GM23248 (cell line): Measurements from ENCODE around the gene MNAT1. TPM values are rescaled to one million over a fixed set of nuclear protein-coding genes. Genes with fewer than 3 reads are reported as not detected.

Experiments
- DNase-seq: peaks from one replicate; pipeline ENCODE4 v3.0.0-alpha.2; 2015
- H2AFZ ChIP-seq: fragments of 200-600 bp; sonication (generic); 2 replicates; pipeline ENCODE4 v1.6.1; 2016; ENCODE audit warnings: antibody characterized with exemption
- H3F3A ChIP-seq: fragments of 200-600 bp; sonication (generic); 2 replicates; pipeline ENCODE4 v1.6.1; 2016; ENCODE audit warnings: mild to moderate bottlenecking, antibody characterized with exemption, mixed run types; ENCODE audit not compliant: insufficient read depth
- H3K27ac ChIP-seq: fragments of 200-600 bp; sonication (generic); 2 replicates; pipeline ENCODE4 v1.5.1; 2016; ENCODE audit warnings: mild to moderate bottlenecking
- H3K27me3 ChIP-seq: fragments of 200-600 bp; sonication (generic); replicated peaks from 2 replicates; pipeline ENCODE4 v1.6.1; 2016; ENCODE audit warnings: mild to moderate bottlenecking; ENCODE audit not compliant: insufficient read depth
- H3K36me3 ChIP-seq: fragments of 200-600 bp; sonication (generic); 2 replicates; pipeline ENCODE4 v1.6.1; 2016; ENCODE audit warnings: low read depth, mild to moderate bottlenecking
- H3K4me1 ChIP-seq: fragments of 200-600 bp; sonication (generic); 2 replicates; pipeline ENCODE4 v1.6.1; 2016; ENCODE audit warnings: mild to moderate bottlenecking; ENCODE audit not compliant: insufficient read depth
- H3K4me2 ChIP-seq: fragments of 200-600 bp; sonication (generic); one replicate; pipeline ENCODE4 v1.6.1; 2016; ENCODE audit warnings: mild to moderate bottlenecking; ENCODE audit not compliant: unreplicated experiment
- H3K4me3 ChIP-seq: fragments of 200-600 bp; sonication (generic); 2 replicates; pipeline ENCODE4 v1.5.1; 2016; ENCODE audit warnings: mild to moderate bottlenecking
- H3K79me2 ChIP-seq: fragments of 200-600 bp; sonication (generic); 2 replicates; pipeline ENCODE4 v1.6.1; 2016; ENCODE audit warnings: mild to moderate bottlenecking; ENCODE audit not compliant: insufficient read depth
- H3K9ac ChIP-seq: fragments of 200-600 bp; sonication (generic); 2 replicates; pipeline ENCODE4 v1.6.1; 2016; ENCODE audit warnings: mild to moderate bottlenecking
- H3K9me2 ChIP-seq: fragments of 200-600 bp; sonication (generic); 2 replicates; pipeline ENCODE4 v1.6.1; 2016; ENCODE audit warnings: mixed run types, mild to moderate bottlenecking, moderate library complexity; ENCODE audit not compliant: insufficient read depth
- H3K9me3 ChIP-seq: fragments of 200-600 bp; sonication (generic); one replicate; pipeline ENCODE4 v1.6.1; 2017; ENCODE audit warnings: low read depth
- H4K20me1 ChIP-seq: fragments of 200-600 bp; sonication (generic); 2 replicates; pipeline ENCODE4 v1.6.0; 2016; ENCODE audit not compliant: insufficient read depth
- EZH2 ChIP-seq: fragments of 200-600 bp; sonication (generic); IDR thresholded peaks from 2 replicates; pipeline ENCODE4 v1.6.1; 2018; ENCODE audit warnings: antibody characterized with exemption, mild to moderate bottlenecking; ENCODE audit not compliant: insufficient read depth, poor library complexity, severe bottlenecking
- EZH2phosphoT487 ChIP-seq: fragments of 200-600 bp; sonication (generic); IDR thresholded peaks from 2 replicates; pipeline ENCODE4 v1.6.1; 2018; ENCODE audit warnings: antibody characterized with exemption, moderate library complexity, mild to moderate bottlenecking, low read depth; ENCODE audit not compliant: insufficient read depth
- WGBS, 2 experiments: methylation state at CpG; one replicate each; pipeline ENCODE4 v1.1.6; 2015 to 2017; ENCODE audit warnings: low lambda C conversion rate in 2 of 2, low coverage in 1 of 2; ENCODE audit errors: missing lambda C conversion rate in 2 of 2; 5-methylcytosine and 5-hydroxymethylcytosine counted together
- in situ Hi-C: fragments of 300-500 bp; cut with MboI; formaldehyde crosslinking; loops from 2 replicates; pipeline ENCODE4 v1.15.0; 2020
- polyA plus RNA-seq: library from polyadenylated mRNA; unstranded; fragments of >200 nt; fragmentation: Nextera tagmentation; extraction: Ambion mirVana; gene quantifications from 2 replicates; pipeline ENCODE4 v1.2.1, GENCODE V29; 2016
- total RNA-seq: library from RNA; depleted of rRNA; stranded (reverse); fragments of >200 nt; shearing (Covaris generic); gene quantifications from 2 replicates; pipeline ENCODE4 v1.2.3, GENCODE V29; 2014

The MNAT1 gene
- total and polyA plus RNA-seq, 2 experiments from 2014 or later = 39.9 to 53.8 TPM

DNA sequence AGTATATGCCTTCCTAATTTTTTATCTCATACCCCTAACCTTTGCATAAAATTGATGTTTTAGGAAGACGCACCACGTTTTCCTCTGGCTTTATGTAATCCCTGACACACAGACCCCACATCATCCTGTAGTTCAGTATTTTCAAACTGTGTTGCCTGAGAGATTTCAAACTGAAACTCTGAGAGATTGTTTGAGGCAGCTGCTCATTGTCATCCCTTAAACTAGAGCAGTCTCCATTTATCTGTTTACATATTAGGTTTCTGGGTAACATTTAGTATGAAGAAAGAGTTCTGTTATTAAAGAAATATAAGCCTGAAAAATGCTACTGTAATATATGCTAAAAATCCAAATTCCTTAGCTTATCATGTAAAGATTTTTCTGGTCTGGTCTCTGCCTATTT lies 24.3 kb downstream of the MNAT1 start:
- no peaks in the 10 kb centered on the region for H3K9me3 ChIP-seq
- H3K27me3 ChIP-seq = no peaks in the 10 kb centered on the region
- WGBS, 2 experiments = 95 to 98% methylated on average over 2 of the region's 2 CpGs
- peaks cover 90% of the 10 kb centered on the region for H3K79me2 ChIP-seq
- no peaks in the 10 kb centered on the region for H3K36me3 ChIP-seq
- no peaks in the 10 kb centered on the region for H4K20me1 ChIP-seq
- peak overlapping the region; percentile 21 for H3K4me2 ChIP-seq
- no peak overlapping the region for H2AFZ ChIP-seq
- H3K4me3 ChIP-seq = no peak overlapping the region
- peaks cover 50% of the 10 kb centered on the region for H3K4me1 ChIP-seq
- in situ Hi-C loops = no loop called here
- H3K9ac ChIP-seq = no peak overlapping the region
- no peaks in the 10 kb centered on the region for H3K9me2 ChIP-seq
- TF ChIP-seq EZH2phosphoT487 (no peak), EZH2 (no peak)
- peaks cover 29% of the 10 kb centered on the region for H3F3A ChIP-seq
- no peak for DNase-seq
- H3K27ac ChIP-seq = peak overlapping the region; percentile 84; the same call in 1 of the 2 replicates

DNA sequence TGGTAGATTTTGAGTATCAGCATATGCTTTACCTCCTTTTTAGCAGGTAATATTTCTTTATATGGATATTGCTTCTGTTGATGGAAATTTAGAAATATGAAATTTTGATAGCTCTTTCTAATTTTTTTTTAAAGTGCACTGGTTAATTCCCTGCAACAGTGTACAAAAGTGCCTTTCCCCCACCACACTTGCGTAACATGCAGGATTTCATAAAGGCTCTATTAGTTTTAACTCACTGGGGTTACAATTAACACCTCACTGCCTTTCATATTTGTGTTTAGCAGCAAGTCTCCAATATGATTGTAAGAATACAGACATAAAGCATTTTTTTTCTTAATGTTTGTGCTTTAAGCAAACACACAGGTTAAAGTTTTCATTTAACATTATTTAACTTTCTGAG lies 25.6 kb downstream of the MNAT1 start:
- H3K36me3 ChIP-seq = no peaks in the 10 kb centered on the region
- H3K27ac ChIP-seq = no peak overlapping the region
- H3F3A ChIP-seq = peaks cover 29% of the 10 kb centered on the region
- no peak overlapping the region for H3K4me3 ChIP-seq
- no peak overlapping the region for H2AFZ ChIP-seq
- H3K4me1 ChIP-seq = peaks cover 50% of the 10 kb centered on the region
- in situ Hi-C loops = no loop called here
- DNase-seq = no peak
- H4K20me1 ChIP-seq = no peaks in the 10 kb centered on the region
- no peaks in the 10 kb centered on the region for H3K9me2 ChIP-seq
- peaks cover 90% of the 10 kb centered on the region for H3K79me2 ChIP-seq
- no peaks in the 10 kb centered on the region for H3K9me3 ChIP-seq
- H3K4me2 ChIP-seq = no peak overlapping the region
- TF ChIP-seq EZH2 = no peak
- TF ChIP-seq EZH2phosphoT487 = no peak
- H3K27me3 ChIP-seq = no peaks in the 10 kb centered on the region
- no peak overlapping the region for H3K9ac ChIP-seq
- WGBS, 2 experiments = 100% methylated on average over 1 of the region's 1 CpG

DNA sequence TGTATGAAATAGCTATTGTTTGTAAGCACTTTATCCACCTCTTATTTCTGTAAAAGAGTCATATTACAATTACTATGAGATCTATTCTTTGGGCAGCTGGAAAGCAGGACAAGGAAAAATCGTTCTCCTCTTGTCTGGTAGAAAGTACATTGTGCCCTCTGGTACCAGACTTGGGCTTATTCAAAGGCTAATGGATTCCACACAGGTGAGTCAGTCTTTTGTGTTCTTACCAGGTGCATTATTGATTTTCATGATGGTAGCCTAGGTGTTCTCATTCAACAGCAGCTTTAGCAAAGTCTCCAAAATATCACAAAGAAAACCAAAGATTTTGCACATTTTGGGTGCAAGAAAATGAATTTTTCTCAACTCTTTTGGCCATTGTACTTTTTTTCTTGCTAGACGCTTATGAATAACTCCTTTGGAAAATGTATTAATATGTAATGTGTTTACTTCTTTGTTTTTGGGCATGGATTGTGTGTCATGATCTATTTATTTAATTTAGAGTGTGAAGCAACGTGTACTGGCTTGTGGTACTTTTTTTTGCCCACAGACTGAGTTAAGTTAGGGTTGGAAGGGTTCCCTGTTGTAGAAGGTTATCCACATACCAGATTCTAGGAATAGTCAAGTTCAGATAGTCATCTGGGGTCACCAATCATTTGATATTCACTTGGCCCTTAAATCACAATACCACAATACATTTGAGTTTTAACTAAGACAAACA lies 26.2 kb downstream of the MNAT1 start:
- no peaks in the 10 kb centered on the region for H3K36me3 ChIP-seq
- no peak overlapping the region for H2AFZ ChIP-seq
- no peak overlapping the region for H3K4me3 ChIP-seq
- H3F3A ChIP-seq = peaks cover 27% of the 10 kb centered on the region
- H3K27ac ChIP-seq = no peak overlapping the region
- DNase-seq = no peak
- WGBS, 2 experiments = 73 to 76% methylated on average over 3 of the region's 3 CpGs
- H4K20me1 ChIP-seq = no peaks in the 10 kb centered on the region
- no peak overlapping the region for H3K4me2 ChIP-seq
- H3K9ac ChIP-seq = no peak overlapping the region
- no peaks in the 10 kb centered on the region for H3K27me3 ChIP-seq
- peaks cover 89% of the 10 kb centered on the region for H3K79me2 ChIP-seq
- no peaks in the 10 kb centered on the region for H3K9me2 ChIP-seq
- peaks cover 50% of the 10 kb centered on the region for H3K4me1 ChIP-seq
- no peaks in the 10 kb centered on the region for H3K9me3 ChIP-seq
- in situ Hi-C loops = no loop called here
- TF ChIP-seq EZH2 = no peak
- no peak for TF ChIP-seq EZH2phosphoT487

DNA sequence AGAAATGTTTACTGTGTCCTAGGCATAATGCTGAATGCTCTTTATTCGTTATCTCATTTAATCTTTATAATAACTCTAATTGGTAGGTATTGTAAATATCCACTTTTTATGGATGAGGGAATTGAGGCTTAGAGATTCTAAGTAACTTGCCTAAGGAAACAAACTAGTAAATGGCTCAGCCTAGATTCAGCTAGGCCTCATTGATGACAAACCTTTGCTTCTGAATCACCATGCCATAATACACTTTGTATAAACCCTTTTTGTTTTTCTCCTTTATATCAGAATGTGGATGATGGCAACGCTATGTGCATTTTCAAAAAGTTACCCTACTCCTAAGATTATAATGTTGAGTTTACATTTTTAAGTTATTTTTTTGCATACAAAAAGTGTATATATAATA lies 34.0 kb downstream of the MNAT1 start:
- H3K27me3 ChIP-seq = no peaks in the 10 kb centered on the region
- H3K9ac ChIP-seq = no peak overlapping the region
- no peaks in the 10 kb centered on the region for H3K9me2 ChIP-seq
- no peaks in the 10 kb centered on the region for H3K9me3 ChIP-seq
- H2AFZ ChIP-seq = no peak overlapping the region
- TF ChIP-seq EZH2 = no peak
- TF ChIP-seq EZH2phosphoT487 = no peak
- no peaks in the 10 kb centered on the region for H3F3A ChIP-seq
- no peaks in the 10 kb centered on the region for H3K36me3 ChIP-seq
- H3K79me2 ChIP-seq = peaks cover 99% of the 10 kb centered on the region
- WGBS, 2 experiments = 71 to 82% methylated on average over 2 of the region's 2 CpGs
- no peak overlapping the region for H3K4me2 ChIP-seq
- H4K20me1 ChIP-seq = 0 out of 2 replicates have a peak, but pooled peaks cover 3% of the 10 kb centered on the region
- H3K4me1 ChIP-seq = peaks cover 13% of the 10 kb centered on the region
- H3K27ac ChIP-seq = peak overlapping the region; percentile 20; the same call in 1 of the 2 replicates
- in situ Hi-C loops = no loop called here
- peak; percentile 60 for DNase-seq
- H3K4me3 ChIP-seq = no peak overlapping the region
